Epithelial cell of proximal tubule (primary cell): ENCODE results near the gene CHST13. TPM values are rescaled to one million over a fixed set of nuclear protein-coding genes. Genes with fewer than 3 reads are reported as not detected.

Experiments
- DNase-seq: peaks from one replicate; pipeline ENCODE4 v3.0.0-alpha.2; 2011; ENCODE audit warnings: low read depth
- H3K4me3 ChIP-seq: 2 replicates; pipeline ENCODE4 v1.5.1; 2011; ENCODE audit warnings: low read depth, mild to moderate bottlenecking, low read length
- total RNA-seq: library from RNA; depleted of rRNA; stranded (reverse); fragments of >200 nt; gene quantifications from 2 replicates; pipeline ENCODE4 v1.2.3, GENCODE V29; 2015
- TF ChIP-seq, protein P1 (sequence below): conservative IDR thresholded peaks from 2 replicates; pipeline ENCODE4 v1.5.1; 2012; ENCODE audit warnings: low read depth, mild to moderate bottlenecking, low read length

The CHST13 gene
- total RNA-seq, 1 donor from 2014 or later, result 0.29 TPM

DNA sequence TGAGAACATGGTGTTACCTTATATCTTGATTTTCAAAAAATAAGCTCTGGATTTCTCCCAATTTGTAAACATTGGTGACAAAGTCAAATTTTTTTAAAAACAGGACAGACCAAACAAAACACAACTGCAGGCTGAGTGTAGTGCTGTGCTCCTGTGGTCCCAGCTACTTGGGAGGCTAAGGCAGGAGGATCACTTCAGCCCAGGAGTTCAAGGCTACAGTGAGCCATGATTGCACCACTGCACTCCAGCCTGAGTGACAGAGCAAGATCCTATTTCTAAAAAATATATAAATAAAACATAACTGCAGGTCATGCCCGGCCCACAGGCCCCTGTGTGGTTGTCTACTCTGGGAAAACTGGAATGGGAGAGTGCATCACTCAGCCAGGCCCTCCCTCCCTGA, 44.3 kb upstream of the CHST13 start:
- no peak overlapping the region for H3K4me3 ChIP-seq
- TF ChIP-seq, protein P1, sequence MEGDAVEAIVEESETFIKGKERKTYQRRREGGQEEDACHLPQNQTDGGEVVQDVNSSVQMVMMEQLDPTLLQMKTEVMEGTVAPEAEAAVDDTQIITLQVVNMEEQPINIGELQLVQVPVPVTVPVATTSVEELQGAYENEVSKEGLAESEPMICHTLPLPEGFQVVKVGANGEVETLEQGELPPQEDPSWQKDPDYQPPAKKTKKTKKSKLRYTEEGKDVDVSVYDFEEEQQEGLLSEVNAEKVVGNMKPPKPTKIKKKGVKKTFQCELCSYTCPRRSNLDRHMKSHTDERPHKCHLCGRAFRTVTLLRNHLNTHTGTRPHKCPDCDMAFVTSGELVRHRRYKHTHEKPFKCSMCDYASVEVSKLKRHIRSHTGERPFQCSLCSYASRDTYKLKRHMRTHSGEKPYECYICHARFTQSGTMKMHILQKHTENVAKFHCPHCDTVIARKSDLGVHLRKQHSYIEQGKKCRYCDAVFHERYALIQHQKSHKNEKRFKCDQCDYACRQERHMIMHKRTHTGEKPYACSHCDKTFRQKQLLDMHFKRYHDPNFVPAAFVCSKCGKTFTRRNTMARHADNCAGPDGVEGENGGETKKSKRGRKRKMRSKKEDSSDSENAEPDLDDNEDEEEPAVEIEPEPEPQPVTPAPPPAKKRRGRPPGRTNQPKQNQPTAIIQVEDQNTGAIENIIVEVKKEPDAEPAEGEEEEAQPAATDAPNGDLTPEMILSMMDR, result no peak
- DNase-seq, result no peak

DNA sequence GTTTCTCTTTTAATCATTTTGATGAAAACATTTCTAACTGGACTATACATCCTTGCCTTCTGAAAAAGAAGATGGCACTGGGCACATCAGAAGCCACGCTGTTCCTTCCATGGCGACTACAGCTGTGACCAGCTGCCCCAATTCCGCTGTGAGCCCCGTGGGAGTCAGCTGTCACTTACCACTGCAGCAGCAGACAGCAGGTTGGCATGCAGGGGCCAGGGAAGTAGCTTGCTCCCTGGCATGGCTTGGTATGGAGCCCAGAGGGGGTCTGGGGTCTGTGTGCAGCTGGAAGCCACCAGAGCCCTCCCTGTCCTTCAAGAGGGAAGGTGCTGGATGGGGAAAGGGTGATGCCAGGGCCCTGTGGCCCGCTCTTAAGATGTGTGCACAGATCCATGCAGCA, 43.7 kb upstream of the CHST13 start:
- TF ChIP-seq, protein P1, result no peak
- DNase-seq, result no peak
- no peak overlapping the region for H3K4me3 ChIP-seq

DNA sequence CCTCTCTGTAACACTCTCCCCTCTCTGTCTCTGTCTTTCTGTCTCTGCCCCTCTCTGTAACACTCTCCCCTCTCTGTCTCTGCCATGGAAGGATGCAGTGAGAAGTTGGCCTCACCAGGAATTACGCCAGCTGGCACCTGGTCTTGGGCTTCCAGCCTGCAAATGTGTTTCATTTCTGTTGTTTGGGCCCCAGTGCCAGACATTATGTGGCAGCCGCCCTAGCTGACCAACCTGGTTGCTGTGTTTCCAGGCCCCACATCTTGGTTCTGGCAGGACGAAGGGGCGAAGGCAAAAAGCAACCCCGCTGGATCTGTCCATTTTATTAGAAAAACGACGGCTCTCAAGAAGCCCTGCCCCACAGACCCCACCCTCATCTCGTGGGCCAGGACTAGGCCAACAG, 43.1 kb upstream of the CHST13 start:
- TF ChIP-seq, protein P1, result no peak
- no peak overlapping the region for H3K4me3 ChIP-seq
- DNase-seq, result no peak

DNA sequence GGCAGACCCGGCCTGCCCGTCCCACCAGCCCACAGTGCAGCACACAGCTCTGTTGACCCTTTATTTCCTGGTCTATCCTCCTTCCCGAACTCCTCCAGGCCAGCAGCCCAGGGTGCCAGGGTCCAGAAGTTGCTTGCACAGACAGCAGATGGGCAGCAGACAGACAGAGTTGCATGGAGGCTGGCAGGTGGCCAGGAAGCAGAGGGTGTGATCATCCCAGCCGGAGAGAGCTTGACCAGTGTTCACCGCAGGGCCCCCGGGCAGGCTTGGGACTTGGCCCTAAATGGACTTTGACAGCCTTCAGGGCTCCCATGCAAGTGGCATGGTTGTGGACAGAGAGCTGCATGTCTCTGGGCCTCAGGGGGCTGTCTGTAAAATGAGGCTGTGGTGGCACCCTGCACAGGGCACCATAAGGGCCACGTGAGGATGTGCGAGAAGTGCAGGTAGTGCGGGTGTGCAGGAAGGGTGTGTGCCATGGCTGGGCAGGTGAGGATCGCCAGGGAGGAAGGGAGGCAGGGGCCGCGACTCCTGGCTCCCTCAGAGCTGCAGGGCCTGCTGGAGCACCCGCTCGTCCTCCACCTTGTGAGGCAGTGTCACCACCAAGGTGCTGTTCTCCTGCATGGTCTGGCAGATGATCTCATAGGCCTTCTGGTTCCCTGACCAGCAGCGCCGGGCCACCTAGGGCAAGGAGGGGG, 42.0 kb upstream of the CHST13 start:
- no peak overlapping the region for H3K4me3 ChIP-seq

DNA sequence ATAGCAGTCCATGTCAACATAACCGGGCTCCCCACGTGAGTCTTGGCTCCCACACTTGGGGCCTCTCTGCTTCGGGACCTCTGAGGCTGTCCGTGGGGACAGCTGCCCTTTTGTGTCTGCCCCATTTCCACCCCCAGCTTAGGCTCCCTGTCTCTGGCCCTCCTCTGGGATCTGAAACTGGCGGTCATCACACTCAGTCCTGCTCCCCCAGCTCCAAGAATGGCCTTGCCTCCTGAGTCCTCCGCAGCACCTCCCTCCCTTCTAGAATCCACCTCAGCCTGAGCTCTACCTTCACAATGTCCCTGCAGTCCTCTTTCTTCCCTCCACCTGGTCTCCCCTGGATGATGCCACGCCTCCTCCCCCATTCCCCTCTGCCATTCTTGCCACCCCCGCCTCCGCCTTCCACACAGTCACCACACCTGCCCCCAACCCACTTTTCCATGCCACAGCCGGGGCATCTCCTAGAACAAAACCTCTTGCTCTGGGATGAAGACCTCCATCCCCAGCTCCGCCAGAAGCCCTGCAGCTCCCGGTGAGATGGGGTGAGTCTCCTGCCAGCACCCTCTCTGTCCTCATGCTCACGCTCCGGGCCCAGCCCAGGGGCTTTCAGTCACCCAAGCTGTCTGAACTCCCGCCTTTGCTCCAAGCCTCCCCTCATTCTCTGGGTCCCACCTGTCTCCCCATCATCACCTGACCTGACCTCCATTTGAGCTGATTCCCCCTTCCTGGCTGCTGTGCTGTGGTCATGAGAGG, 41.3 kb upstream of the CHST13 start:
- DNase-seq, result no peak
- no peak overlapping the region for H3K4me3 ChIP-seq
- TF ChIP-seq, protein P1, result no peak

More for the DNA sequence above, 42.0 kb upstream of the CHST13 start:
- TF ChIP-seq, protein P1, result no peak
- no peak for DNase-seq

DNA sequence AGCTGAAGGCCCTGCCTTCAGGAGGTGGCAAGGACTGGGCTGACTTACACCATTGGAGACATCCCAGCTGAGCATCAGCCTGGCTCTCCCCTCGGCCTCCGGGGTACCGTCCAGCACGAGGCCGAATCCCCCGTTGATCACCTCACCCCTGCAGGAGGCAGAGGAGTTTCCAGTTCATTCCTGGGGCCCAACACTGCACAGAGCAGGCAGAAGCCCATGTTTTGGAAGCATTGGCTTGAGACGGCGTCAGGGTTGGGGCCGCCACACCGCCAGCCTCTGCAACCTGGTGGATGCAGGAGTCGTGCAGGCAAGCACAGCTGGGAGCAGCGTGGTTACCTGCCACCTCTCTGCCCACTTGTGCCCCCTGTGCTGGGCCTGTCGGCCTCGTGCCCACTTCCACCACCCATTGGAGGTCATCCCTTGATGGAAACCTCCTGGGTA, 40.6 kb upstream of the CHST13 start:
- no peak overlapping the region for H3K4me3 ChIP-seq
- DNase-seq, result no peak
- TF ChIP-seq, protein P1, result no peak
